Measurements from ENCODE around the gene NT5C2.

The NT5C2 gene

DNA sequence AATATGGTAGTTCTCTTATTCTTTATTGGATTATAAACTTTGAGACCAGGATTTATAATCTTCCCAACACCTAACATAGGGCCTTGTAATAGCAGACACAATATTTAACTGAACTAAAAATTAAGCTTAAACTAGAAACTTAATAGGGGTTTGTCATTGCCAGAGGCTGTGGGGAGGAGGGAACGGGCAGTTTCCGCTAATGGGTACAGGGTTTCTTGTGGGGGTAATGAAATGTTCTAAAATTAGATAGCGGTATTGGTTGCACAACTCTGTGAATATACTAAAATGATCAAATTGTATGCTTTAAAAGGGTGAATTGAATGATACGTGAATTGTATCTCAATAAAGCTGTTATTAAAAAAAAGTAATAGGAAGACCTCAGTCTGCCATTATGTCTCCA, 45.4 kb downstream of the NT5C2 start:
- H3K79me2 ChIP-seq (ENCODE audit: control insufficient read depth, low read length) = peaks cover 48% of the 10 kb centered on the region
- TF ChIP-seq, protein P1, sequence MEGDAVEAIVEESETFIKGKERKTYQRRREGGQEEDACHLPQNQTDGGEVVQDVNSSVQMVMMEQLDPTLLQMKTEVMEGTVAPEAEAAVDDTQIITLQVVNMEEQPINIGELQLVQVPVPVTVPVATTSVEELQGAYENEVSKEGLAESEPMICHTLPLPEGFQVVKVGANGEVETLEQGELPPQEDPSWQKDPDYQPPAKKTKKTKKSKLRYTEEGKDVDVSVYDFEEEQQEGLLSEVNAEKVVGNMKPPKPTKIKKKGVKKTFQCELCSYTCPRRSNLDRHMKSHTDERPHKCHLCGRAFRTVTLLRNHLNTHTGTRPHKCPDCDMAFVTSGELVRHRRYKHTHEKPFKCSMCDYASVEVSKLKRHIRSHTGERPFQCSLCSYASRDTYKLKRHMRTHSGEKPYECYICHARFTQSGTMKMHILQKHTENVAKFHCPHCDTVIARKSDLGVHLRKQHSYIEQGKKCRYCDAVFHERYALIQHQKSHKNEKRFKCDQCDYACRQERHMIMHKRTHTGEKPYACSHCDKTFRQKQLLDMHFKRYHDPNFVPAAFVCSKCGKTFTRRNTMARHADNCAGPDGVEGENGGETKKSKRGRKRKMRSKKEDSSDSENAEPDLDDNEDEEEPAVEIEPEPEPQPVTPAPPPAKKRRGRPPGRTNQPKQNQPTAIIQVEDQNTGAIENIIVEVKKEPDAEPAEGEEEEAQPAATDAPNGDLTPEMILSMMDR (IDR thresholded peaks at IDR 0.05; ENCODE audit: low read depth, low read length, poor library complexity, severe bottlenecking) = no peak
- no peak for TF ChIP-seq EZH2phosphoT487 (IDR thresholded peaks at IDR 0.05; ENCODE audit: borderline replicate concordance, low read length)

DNA sequence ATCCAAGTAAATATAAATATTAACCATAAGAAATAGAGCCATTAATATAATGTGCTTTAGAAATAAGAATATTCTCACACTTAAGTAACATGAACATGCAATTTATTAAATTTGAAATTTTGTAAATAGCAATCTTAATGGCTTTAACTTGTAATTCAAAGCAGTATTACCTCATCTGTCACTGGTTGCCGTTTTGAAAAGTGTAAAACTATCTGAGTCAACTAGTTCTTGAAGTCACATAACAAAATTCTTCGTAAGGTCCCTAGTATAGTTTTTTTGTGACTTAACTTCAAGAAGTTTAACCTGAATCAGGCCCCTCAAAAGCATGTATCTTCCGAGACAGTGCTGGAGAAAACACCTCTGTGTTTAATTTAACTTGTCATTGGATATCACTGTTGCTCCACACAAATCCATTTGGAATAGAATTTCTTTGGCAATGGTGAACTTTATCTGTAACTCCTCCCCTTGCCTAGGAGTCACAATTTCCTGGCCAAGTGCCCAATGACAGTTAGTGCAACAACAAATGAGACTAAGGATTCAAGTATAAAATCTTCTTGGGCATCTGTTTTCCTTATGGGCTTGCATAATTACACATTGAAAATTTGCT, 47.1 kb downstream of the NT5C2 start:
- Histone ChIP-seq H3K9me3 (ENCODE audit: control insufficient read depth, insufficient read depth, low read length) (no peaks in the 10 kb centered on the region), H3K27me3 (ENCODE audit: control insufficient read depth, low read length) (no peaks in the 10 kb centered on the region), H3K4me1 (ENCODE audit: control insufficient read depth, low read length) (no peaks in the 10 kb centered on the region), H3K79me2 (ENCODE audit: control insufficient read depth, low read length) (peaks cover 53% of the 10 kb centered on the region), H3K36me3 (ENCODE audit: control insufficient read depth, low read length) (peaks cover 35% of the 10 kb centered on the region), H3F3A (ENCODE audit: control insufficient read depth, insufficient read depth) (peaks cover 3% of the 10 kb centered on the region), H3K9me2 (replicated peaks; ENCODE audit: control insufficient read depth, low read length) (no peaks in the 10 kb centered on the region), H3K4me2 (ENCODE audit: low read length) (no peak overlapping the region), H3K4me3 (ENCODE audit: low read length) (no peak overlapping the region), H4K20me1 (ENCODE audit: control insufficient read depth, insufficient read depth, low read depth, low read length) (no peaks in the 10 kb centered on the region), H3K27ac (ENCODE audit: low read depth, low read length) (no peak overlapping the region)
- TF ChIP-seq EZH2phosphoT487 (IDR thresholded peaks at IDR 0.05; ENCODE audit: borderline replicate concordance, low read length) = no peak
- TF ChIP-seq, protein P1 (IDR thresholded peaks at IDR 0.05; ENCODE audit: low read depth, low read length, poor library complexity, severe bottlenecking) = no peak

More for the DNA sequence above, 45.4 kb downstream of the NT5C2 start:
- no peak overlapping the region for H3K4me3 ChIP-seq (ENCODE audit: low read length)
- no peaks in the 10 kb centered on the region for H3K9me2 ChIP-seq (replicated peaks; ENCODE audit: control insufficient read depth, low read length)
- H3K4me2 ChIP-seq (ENCODE audit: low read length) = no peak overlapping the region
- no peaks in the 10 kb centered on the region for H3K27me3 ChIP-seq (ENCODE audit: control insufficient read depth, low read length)
- peaks cover 3% of the 10 kb centered on the region for H3F3A ChIP-seq (ENCODE audit: control insufficient read depth, insufficient read depth)
- H3K9me3 ChIP-seq (ENCODE audit: control insufficient read depth, insufficient read depth, low read length) = no peaks in the 10 kb centered on the region
- peaks cover 37% of the 10 kb centered on the region for H3K36me3 ChIP-seq (ENCODE audit: control insufficient read depth, low read length)
- H3K27ac ChIP-seq (ENCODE audit: low read depth, low read length) = no peak overlapping the region
- H4K20me1 ChIP-seq (ENCODE audit: control insufficient read depth, insufficient read depth, low read depth, low read length) = no peaks in the 10 kb centered on the region
- no peaks in the 10 kb centered on the region for H3K4me1 ChIP-seq (ENCODE audit: control insufficient read depth, low read length)

DNA sequence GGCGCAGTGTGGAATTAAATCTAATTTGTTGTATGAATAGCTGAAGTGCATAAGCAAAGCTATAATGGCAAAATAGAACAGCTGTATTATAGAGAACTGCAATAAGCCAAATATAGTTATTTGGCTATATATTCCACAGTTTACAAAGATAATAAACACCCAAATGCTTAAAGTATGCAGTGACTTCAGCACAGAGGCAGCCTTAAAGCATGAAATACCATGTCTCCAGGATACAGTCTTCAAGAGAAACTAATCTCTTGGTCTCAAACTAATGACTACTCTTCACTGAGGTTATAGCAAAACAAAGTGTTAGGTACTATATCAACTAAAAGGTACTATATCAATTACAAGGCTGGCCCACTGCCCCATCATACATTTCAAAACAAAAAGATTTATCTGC, 48.0 kb downstream of the NT5C2 start:
- Histone ChIP-seq H3K27me3 (ENCODE audit: control insufficient read depth, low read length) (no peaks in the 10 kb centered on the region), H3K4me2 (ENCODE audit: low read length) (no peak overlapping the region), H3K36me3 (ENCODE audit: control insufficient read depth, low read length) (peaks cover 43% of the 10 kb centered on the region), H3K4me3 (ENCODE audit: low read length) (no peak overlapping the region), H3K79me2 (ENCODE audit: control insufficient read depth, low read length) (peaks cover 50% of the 10 kb centered on the region), H3F3A (ENCODE audit: control insufficient read depth, insufficient read depth) (peaks cover 3% of the 10 kb centered on the region), H3K9me3 (ENCODE audit: control insufficient read depth, insufficient read depth, low read length) (no peaks in the 10 kb centered on the region), H3K9me2 (replicated peaks; ENCODE audit: control insufficient read depth, low read length) (no peaks in the 10 kb centered on the region), H3K4me1 (ENCODE audit: control insufficient read depth, low read length) (no peaks in the 10 kb centered on the region), H3K27ac (ENCODE audit: low read depth, low read length) (no peak overlapping the region), H4K20me1 (ENCODE audit: control insufficient read depth, insufficient read depth, low read depth, low read length) (no peaks in the 10 kb centered on the region)
- no peak for TF ChIP-seq EZH2phosphoT487 (IDR thresholded peaks at IDR 0.05; ENCODE audit: borderline replicate concordance, low read length)
- TF ChIP-seq, protein P1 (IDR thresholded peaks at IDR 0.05; ENCODE audit: low read depth, low read length, poor library complexity, severe bottlenecking) = no peak
